Activated CD8-positive, alpha-beta memory T cell treated with anti-CD3 and anti-CD28 coated beads, Interleukin-2, amount 50 U/mL, for 48 hours (primary cell): Measurements from ENCODE around the gene MICAL2.

Source experiments
- DNase-seq: peaks from one replicate; pipeline ENCODE4 v3.0.0-alpha.2; 2020

Gene MICAL2

DNA sequence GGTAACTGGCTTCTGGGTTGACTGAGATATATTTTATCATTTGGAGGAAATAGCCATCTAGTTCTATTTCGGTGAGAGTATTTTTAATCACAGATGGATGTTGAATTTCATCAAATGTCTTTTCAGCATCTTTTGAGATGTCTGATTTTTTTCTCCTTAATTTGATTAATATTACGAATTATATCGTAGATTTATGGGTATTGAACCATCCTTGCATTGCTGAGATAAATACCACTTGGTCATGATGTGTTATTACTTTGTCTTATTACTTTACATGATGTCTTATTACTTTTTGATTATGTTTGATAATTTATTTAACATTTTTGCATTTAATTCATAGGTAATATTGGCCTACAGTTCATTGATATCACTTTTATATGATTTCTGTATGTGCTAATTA lies 188.2 kb downstream of the MICAL2 start:
- DNase-seq = no peak

DNA sequence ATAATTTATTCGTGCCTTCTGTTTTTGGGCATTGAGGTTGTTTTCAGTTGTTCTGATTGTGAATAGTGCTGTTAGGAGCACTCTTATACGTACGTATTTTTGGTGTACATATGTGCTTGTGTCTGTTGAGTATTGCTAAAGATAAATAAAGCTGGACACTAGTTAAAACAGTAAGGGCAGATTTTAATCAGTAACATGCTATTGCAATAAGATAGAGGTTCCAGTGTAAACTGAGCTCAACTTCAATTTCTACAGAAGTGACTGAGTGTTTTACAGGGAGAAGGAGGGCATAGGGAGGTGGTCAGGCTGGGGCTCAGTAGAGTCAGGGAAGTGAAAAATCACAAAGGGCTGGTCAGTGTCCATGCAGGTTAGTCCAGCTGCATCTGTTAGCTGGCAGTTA lies 191.0 kb downstream of the MICAL2 start:
- no peak for DNase-seq

DNA sequence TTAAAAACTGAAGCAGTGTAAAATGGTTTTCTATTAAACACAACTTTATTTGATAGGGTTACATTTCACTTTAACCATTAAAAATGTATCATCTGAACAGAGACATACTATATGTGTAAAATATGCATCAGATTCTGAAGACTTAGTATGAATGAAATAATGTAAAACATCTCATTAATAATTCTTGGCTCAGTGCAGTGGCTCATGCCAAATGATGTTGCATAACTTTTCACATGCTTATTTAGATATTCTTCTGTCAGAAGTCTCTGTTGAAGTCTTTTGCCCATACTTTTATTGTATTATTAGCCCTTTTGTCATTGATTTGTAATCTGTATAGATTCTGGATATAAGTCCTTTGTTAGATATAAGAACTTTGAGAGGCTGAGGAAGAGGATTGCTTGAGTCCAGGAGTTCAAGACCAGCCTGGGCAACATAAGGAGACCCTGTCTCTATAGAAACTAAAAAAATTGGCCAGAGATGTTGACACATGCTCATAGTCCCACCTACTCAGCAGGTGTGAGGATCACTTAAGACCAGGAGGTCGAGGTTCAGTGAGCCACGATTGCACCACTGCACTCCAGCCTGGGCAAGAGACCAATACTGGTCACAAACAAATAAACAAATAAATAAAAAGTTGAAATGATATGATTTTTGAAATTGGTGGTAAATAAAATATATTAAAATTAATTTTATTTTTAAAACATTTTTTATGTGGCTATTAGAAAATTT lies 193.2 kb downstream of the MICAL2 start:
- no peak for DNase-seq

- no peak for DNase-seq
Measured at GRCh38 chr11:12306830-12307229, 196.4 kb downstream of the MICAL2 start.

DNA sequence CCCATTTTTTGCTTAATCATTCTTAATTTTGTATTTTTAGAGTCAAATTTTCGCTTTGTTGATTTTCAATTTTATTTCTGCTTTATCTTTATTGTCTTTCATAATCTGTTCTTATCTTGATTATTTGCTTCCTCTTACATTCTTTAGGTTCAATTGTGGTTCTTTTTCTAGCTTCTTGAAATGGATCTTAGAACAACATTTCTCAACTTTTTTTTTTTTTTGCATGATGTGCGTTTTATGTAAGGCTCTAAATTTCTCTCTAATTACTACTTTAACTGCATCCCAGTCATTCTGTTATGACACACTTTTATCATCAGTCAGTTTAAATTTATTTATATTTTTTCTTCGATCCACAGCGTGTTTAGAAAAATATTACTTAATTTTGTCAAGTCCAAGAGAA lies 201.7 kb downstream of the MICAL2 start:
- no peak for DNase-seq
